ENCODE results near the gene CCNB3. TPM values are rescaled to one million over a fixed set of nuclear protein-coding genes. Genes with fewer than 3 reads are reported as not detected.

The CCNB3 gene
- total RNA-seq, 1 donor from 2014 or later: 1.6 TPM

DNA sequence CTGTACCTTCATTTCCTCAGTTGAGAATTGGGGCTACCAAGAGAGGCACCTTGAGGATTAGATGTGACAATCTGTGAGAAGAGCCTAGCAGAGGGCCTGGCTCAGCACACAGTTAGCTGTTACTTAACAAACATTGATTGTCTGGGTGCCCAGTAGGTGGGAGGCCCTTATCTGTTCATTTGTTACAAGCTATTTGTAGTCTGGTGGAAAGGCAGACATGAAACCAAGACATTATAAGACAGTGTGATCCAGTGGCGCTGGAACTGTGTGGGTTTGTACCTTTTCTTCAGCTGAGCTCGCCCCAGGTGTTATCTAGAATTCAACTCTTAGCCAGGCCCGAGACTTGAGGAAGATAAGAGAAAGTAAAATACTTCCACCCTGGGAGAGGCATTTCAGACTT lies 20.7 kb upstream of the CCNB3 start:
- no peak overlapping the region for H3K4me3 Mint-ChIP-seq (ENCODE audit: unreplicated experiment)
- no peak overlapping the region for H3K27ac Mint-ChIP-seq (ENCODE audit: unreplicated experiment)
- H3K4me1 Mint-ChIP-seq (ENCODE audit: low read depth): peaks cover 4% of the 10 kb centered on the region
- H3K27me3 Mint-ChIP-seq (ENCODE audit: low read depth): no peaks in the 10 kb centered on the region
- H3K9me3 Mint-ChIP-seq (ENCODE audit: low read depth): peaks cover 5% of the 10 kb centered on the region
- TF ChIP-seq, protein P1, sequence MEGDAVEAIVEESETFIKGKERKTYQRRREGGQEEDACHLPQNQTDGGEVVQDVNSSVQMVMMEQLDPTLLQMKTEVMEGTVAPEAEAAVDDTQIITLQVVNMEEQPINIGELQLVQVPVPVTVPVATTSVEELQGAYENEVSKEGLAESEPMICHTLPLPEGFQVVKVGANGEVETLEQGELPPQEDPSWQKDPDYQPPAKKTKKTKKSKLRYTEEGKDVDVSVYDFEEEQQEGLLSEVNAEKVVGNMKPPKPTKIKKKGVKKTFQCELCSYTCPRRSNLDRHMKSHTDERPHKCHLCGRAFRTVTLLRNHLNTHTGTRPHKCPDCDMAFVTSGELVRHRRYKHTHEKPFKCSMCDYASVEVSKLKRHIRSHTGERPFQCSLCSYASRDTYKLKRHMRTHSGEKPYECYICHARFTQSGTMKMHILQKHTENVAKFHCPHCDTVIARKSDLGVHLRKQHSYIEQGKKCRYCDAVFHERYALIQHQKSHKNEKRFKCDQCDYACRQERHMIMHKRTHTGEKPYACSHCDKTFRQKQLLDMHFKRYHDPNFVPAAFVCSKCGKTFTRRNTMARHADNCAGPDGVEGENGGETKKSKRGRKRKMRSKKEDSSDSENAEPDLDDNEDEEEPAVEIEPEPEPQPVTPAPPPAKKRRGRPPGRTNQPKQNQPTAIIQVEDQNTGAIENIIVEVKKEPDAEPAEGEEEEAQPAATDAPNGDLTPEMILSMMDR (IDR thresholded peaks at IDR 0.05): no peak
- no peaks in the 10 kb centered on the region for H3K36me3 Mint-ChIP-seq (ENCODE audit: low read depth)
- no peak for DNase-seq (ENCODE audit: low spot score)

DNA sequence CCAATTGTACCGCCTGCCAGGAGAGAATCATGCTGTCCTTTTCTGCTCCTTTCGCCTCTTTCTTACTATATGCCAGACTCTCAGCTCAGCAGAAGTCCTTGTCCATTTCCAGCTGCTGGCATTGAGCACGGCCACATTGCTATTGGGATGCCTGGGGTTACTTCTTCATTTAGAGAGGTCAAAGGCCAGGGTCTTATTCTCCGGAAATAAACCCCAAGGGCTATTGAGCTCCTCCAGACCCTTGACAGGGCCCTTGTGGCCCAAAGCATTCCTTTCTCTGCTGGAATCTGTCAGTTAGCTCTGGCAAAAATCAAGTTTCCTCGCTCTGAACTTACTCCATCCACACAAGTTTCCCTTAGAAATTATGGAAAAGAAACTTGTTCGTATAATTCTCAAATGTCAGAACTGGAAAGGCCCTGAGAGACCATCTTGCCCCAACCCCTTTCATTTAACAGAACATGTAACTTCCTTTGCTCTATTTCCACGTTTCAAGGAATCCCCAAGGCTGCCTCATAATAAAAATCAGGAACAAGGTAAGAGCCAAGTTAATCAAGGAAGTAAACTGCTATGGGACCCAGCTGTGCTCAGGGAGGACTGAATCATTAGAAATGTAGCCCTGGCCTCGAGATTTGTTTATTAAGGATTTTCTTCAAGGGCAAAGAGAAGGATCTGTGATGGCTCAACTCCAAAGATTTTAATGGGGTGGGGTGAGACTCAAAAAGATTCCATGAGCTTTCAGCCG lies 15.5 kb upstream of the CCNB3 start:
- Mint-ChIP-seq H3K27ac (ENCODE audit: unreplicated experiment) (no peak overlapping the region), H3K27me3 (ENCODE audit: low read depth) (no peaks in the 10 kb centered on the region)
- TF ChIP-seq, protein P1 (IDR thresholded peaks at IDR 0.05): no peak

GRCh38 chrX:50198348-50198747 lies 6.2 kb upstream of the CCNB3 start:
- H3K4me1 Mint-ChIP-seq (ENCODE audit: low read depth): no peaks in the 10 kb centered on the region
- H3K9me3 Mint-ChIP-seq (ENCODE audit: low read depth): no peaks in the 10 kb centered on the region
- H3K27me3 Mint-ChIP-seq (ENCODE audit: low read depth): no peaks in the 10 kb centered on the region
- H3K27ac Mint-ChIP-seq (ENCODE audit: unreplicated experiment): no peak overlapping the region
- DNase-seq (ENCODE audit: low spot score): no peak
- no peak overlapping the region for H3K4me3 Mint-ChIP-seq (ENCODE audit: unreplicated experiment)
- no peaks in the 10 kb centered on the region for H3K36me3 Mint-ChIP-seq (ENCODE audit: low read depth)
- TF ChIP-seq, protein P1 (IDR thresholded peaks at IDR 0.05): no peak

More for the DNA sequence above, 15.5 kb upstream of the CCNB3 start:
- Mint-ChIP-seq H3K4me1 (ENCODE audit: low read depth) (no peaks in the 10 kb centered on the region), H3K4me3 (ENCODE audit: unreplicated experiment) (no peak overlapping the region), H3K9me3 (ENCODE audit: low read depth) (peaks cover 2% of the 10 kb centered on the region), H3K36me3 (ENCODE audit: low read depth) (no peaks in the 10 kb centered on the region)
- no peak for DNase-seq (ENCODE audit: low spot score)

GRCh38 chrX:50200907-50201306 lies 3.7 kb upstream of the CCNB3 start, which contains the start of gene AKAP4:
Gene AKAP4 (minus strand): TSS chrX:50201007. CDS start chrX:50200889, 118 bp downstream.
- no peak within 1 kb of the TSS for H3K27ac Mint-ChIP-seq (ENCODE audit: unreplicated experiment)

DNA sequence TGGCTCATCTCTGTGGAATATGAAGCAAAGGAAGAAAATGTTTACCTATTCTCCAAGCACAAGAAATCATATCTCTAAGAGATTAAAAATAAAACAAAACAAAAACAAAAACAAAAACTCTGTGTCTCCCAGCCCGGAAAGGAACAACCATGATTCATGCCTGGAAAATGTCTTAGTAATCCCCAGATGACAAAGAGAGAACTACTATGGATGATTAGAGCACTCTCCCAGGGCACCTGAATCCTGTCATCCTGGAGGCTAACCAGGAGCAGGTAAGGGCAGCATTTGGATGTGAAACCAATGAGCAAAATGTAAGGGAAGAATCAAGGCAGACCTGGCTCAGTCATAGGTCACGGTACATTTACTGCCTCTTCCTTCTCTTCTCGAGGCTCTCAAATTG lies 2.0 kb upstream of the CCNB3 start:
- Mint-ChIP-seq H3K27ac (ENCODE audit: unreplicated experiment) (no peak overlapping the region), H3K9me3 (ENCODE audit: low read depth) (peaks cover 2% of the 10 kb centered on the region), H3K4me3 (ENCODE audit: unreplicated experiment) (no peak overlapping the region), H3K4me1 (ENCODE audit: low read depth) (peaks cover 7% of the 10 kb centered on the region), H3K27me3 (ENCODE audit: low read depth) (no peaks in the 10 kb centered on the region), H3K36me3 (ENCODE audit: low read depth) (no peaks in the 10 kb centered on the region)
- TF ChIP-seq, protein P1 (IDR thresholded peaks at IDR 0.05): no peak
- no peak for DNase-seq (ENCODE audit: low spot score)

More at GRCh38 chrX:50200907-50201306, 3.7 kb upstream of the CCNB3 start, which contains the start of gene AKAP4:
- no peak within 1 kb of the TSS for H3K4me3 Mint-ChIP-seq (ENCODE audit: unreplicated experiment)
- DNase-seq (ENCODE audit: low spot score): no peak
- H3K4me1 Mint-ChIP-seq (ENCODE audit: low read depth): peaks cover 7% of the 10 kb centered on the region
- no peaks in the 10 kb centered on the region for H3K27me3 Mint-ChIP-seq (ENCODE audit: low read depth)
- H3K9me3 Mint-ChIP-seq (ENCODE audit: low read depth): peaks cover 2% of the 10 kb centered on the region
- no peaks in the 10 kb centered on the region for H3K36me3 Mint-ChIP-seq (ENCODE audit: low read depth)
- TF ChIP-seq, protein P1 (IDR thresholded peaks at IDR 0.05): no peak
